Measurements from ENCODE around the gene PRAMEF1.
A peak's percentile ranks its signal among the peaks of the same experiment; 100 is the strongest.
"Not testable (repeated sequence)": the region's sequence is repeated elsewhere in the genome, so short reads cannot be mapped to it uniquely, and the experiment has no call there.

The PRAMEF1 gene

DNA sequence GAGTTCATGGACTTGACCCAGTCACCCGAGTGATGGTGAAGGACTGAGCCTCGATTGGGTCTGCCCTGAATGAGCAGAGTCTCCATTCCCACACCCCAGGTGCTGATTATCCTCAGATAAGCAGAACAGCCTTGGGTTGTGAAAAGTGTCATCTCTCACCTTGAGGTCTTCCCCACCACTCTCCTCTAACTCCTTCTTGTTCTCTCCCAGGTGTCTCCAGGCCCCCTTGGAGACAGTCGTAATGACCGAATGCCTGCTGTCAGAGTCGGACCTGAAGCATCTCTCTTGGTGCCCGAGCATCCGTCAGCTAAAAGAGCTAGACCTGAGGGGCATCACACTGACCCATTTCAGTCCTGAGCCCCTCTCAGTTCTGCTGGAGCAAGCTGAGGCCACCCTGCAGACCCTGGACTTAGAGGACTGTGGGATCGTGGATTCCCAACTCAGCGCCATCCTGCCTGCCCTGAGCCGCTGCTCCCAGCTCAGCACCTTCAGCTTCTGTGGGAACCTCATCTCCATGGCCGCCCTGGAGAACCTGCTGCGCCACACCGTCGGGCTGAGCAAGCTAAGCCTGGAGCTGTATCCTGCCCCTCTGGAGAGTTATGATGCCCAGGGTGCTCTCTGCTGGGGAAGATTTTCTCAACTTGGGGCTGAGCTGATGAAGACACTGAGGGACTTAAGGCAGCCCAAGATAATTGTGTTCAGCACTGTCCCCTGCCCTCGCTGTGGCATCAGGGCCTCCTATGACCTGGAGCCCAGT, 14.2 kb upstream of the PRAMEF1 start:
- H3K27ac ChIP-seq (replicated peaks) = no peak overlapping the region
- TF ChIP-seq SPI1 (IDR thresholded peaks at IDR 0.05; ENCODE audit: borderline replicate concordance, low read depth) = no peak
- TF ChIP-seq, protein P1, sequence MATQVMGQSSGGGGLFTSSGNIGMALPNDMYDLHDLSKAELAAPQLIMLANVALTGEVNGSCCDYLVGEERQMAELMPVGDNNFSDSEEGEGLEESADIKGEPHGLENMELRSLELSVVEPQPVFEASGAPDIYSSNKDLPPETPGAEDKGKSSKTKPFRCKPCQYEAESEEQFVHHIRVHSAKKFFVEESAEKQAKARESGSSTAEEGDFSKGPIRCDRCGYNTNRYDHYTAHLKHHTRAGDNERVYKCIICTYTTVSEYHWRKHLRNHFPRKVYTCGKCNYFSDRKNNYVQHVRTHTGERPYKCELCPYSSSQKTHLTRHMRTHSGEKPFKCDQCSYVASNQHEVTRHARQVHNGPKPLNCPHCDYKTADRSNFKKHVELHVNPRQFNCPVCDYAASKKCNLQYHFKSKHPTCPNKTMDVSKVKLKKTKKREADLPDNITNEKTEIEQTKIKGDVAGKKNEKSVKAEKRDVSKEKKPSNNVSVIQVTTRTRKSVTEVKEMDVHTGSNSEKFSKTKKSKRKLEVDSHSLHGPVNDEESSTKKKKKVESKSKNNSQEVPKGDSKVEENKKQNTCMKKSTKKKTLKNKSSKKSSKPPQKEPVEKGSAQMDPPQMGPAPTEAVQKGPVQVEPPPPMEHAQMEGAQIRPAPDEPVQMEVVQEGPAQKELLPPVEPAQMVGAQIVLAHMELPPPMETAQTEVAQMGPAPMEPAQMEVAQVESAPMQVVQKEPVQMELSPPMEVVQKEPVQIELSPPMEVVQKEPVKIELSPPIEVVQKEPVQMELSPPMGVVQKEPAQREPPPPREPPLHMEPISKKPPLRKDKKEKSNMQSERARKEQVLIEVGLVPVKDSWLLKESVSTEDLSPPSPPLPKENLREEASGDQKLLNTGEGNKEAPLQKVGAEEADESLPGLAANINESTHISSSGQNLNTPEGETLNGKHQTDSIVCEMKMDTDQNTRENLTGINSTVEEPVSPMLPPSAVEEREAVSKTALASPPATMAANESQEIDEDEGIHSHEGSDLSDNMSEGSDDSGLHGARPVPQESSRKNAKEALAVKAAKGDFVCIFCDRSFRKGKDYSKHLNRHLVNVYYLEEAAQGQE (IDR thresholded peaks at IDR 0.05; ENCODE audit: insufficient replicate concordance, low read depth) = no peak
- TF ChIP-seq, protein P2, sequence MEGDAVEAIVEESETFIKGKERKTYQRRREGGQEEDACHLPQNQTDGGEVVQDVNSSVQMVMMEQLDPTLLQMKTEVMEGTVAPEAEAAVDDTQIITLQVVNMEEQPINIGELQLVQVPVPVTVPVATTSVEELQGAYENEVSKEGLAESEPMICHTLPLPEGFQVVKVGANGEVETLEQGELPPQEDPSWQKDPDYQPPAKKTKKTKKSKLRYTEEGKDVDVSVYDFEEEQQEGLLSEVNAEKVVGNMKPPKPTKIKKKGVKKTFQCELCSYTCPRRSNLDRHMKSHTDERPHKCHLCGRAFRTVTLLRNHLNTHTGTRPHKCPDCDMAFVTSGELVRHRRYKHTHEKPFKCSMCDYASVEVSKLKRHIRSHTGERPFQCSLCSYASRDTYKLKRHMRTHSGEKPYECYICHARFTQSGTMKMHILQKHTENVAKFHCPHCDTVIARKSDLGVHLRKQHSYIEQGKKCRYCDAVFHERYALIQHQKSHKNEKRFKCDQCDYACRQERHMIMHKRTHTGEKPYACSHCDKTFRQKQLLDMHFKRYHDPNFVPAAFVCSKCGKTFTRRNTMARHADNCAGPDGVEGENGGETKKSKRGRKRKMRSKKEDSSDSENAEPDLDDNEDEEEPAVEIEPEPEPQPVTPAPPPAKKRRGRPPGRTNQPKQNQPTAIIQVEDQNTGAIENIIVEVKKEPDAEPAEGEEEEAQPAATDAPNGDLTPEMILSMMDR (IDR thresholded peaks at IDR 0.05; ENCODE audit: insufficient read depth, low read length) = no peak
- TF ChIP-seq POLR2AphosphoS5 (IDR thresholded peaks at IDR 0.05; ENCODE audit: low read depth) = no peak
- TF ChIP-seq GABPA (IDR thresholded peaks at IDR 0.05; ENCODE audit: low read depth) = no peak
- no peak overlapping the region for H3K4me3 ChIP-seq (replicated peaks; ENCODE audit: insufficient read depth, low read length)
- H3K27me3 ChIP-seq (ENCODE audit: insufficient read depth, poor library complexity, severe bottlenecking) = no peaks in the 10 kb centered on the region
- DNase-seq (ENCODE audit: low read depth in 1 of 2, low spot score in 1 of 2) = no peak

DNA sequence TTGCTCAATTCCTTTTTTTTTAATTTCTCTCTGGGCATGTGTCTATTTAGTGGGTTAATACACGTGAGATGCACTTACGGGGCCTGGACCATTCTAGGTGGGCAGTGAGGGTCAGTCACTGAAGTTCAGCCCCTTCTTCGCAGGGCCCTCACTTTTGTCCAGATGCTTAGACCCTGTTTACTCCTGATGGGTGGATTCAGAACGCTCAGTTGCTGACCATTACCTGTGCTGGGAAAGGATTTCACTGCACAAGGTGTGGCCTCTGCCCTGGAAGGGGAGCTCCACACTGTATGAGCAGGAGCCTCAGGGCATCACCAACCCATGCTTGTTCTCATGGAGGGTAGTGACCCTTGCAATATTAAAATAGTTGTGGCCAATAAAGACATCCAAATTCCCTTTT, 13.1 kb upstream of the PRAMEF1 start:
- no peak for DNase-seq (ENCODE audit: low read depth in 1 of 2, low spot score in 1 of 2)
- H3K27me3 ChIP-seq (ENCODE audit: insufficient read depth, poor library complexity, severe bottlenecking) = no peaks in the 10 kb centered on the region

DNA sequence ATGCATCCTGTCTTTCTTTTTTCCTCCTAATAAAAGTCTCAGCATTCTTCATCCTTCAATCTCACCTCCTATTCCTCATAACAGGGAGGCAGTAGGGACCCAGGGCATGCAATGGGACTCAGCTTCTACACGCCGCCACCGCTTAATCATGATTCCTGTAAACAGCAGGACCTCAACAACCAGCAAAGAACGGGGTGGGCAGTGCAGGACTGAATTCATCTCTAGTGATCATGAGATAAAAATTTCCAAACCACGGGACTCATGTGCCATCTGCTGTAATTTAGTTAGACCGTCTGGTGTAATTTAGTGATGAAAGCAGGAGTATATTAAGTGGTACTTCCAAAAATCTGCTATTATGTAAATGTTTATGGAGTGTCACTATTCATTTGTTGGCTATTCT, 12.3 kb upstream of the PRAMEF1 start:
- TF ChIP-seq, protein P2 (IDR thresholded peaks at IDR 0.05; ENCODE audit: insufficient read depth, low read length) = no peak
- no peak for TF ChIP-seq POLR2AphosphoS5 (IDR thresholded peaks at IDR 0.05; ENCODE audit: low read depth)
- no peak for TF ChIP-seq SPI1 (IDR thresholded peaks at IDR 0.05; ENCODE audit: borderline replicate concordance, low read depth)
- TF ChIP-seq GABPA (IDR thresholded peaks at IDR 0.05; ENCODE audit: low read depth) = no peak
- H3K4me3 ChIP-seq (replicated peaks; ENCODE audit: insufficient read depth, low read length) = no peak overlapping the region
- no peak overlapping the region for H3K27ac ChIP-seq (replicated peaks)
- no peak for DNase-seq (ENCODE audit: low read depth in 1 of 2, low spot score in 1 of 2)
- no peaks in the 10 kb centered on the region for H3K27me3 ChIP-seq (ENCODE audit: insufficient read depth, poor library complexity, severe bottlenecking)

More for the DNA sequence above, 13.1 kb upstream of the PRAMEF1 start:
- Histone ChIP-seq H3K4me3 (replicated peaks; ENCODE audit: insufficient read depth, low read length) (no peak overlapping the region), H3K27ac (replicated peaks) (no peak overlapping the region)
- TF ChIP-seq GABPA (IDR thresholded peaks at IDR 0.05; ENCODE audit: low read depth) (no peak), POLR2AphosphoS5 (IDR thresholded peaks at IDR 0.05; ENCODE audit: low read depth) (no peak), SPI1 (IDR thresholded peaks at IDR 0.05; ENCODE audit: borderline replicate concordance, low read depth) (no peak)
- TF ChIP-seq, protein P1 (IDR thresholded peaks at IDR 0.05; ENCODE audit: insufficient replicate concordance, low read depth) = no peak

DNA sequence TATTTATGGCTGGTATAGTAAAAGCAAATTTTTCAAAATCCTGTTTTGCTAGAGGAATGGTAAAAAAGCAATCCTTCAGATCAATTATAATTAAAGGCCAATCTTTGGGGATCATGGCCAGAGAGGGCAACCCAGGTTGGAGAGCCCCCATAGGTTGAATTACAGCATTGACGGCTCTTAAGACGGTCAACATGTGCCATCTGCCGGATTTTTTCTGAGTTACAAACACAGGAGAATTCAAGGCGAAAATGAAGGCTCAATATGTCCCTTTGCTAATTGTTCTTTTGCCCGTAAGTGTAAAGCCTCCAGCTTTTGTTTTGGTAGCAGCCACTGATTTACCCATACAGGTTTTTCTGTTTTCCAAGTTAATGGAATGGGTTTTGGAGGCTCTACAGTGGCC, 9.7 kb upstream of the PRAMEF1 start:
- not testable (repeated sequence) for H3K4me3 ChIP-seq (replicated peaks; ENCODE audit: insufficient read depth, low read length); H3K27me3 ChIP-seq (ENCODE audit: insufficient read depth, poor library complexity, severe bottlenecking); H3K27ac ChIP-seq (replicated peaks); DNase-seq (ENCODE audit: low read depth in 1 of 2, low spot score in 1 of 2)

DNA sequence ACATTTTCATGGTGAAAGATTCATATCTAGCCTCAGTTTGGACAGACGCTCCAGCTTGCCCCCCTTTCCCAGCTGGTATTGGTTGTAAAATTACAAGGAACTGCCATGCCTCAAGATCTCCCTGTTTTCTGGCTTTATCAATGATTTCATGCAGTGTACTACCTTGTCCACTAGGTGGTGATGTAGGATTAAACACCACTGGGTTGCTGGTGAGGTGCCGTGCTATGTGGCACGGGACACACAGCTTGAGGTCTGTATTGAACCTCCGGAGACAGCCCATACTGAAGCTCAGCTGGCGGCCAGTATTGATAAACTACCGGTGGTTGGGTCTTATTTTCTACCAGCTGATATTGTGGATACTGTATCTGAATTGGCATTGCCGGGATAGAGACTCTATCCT, 7.4 kb upstream of the PRAMEF1 start:
- not testable (repeated sequence) for H3K27ac ChIP-seq (replicated peaks); H3K27me3 ChIP-seq (ENCODE audit: insufficient read depth, poor library complexity, severe bottlenecking); H3K4me3 ChIP-seq (replicated peaks; ENCODE audit: insufficient read depth, low read length)
- DNase-seq (ENCODE audit: low read depth in 1 of 2, low spot score in 1 of 2) = peak in 1 of 2 experiments; percentile 39

DNA sequence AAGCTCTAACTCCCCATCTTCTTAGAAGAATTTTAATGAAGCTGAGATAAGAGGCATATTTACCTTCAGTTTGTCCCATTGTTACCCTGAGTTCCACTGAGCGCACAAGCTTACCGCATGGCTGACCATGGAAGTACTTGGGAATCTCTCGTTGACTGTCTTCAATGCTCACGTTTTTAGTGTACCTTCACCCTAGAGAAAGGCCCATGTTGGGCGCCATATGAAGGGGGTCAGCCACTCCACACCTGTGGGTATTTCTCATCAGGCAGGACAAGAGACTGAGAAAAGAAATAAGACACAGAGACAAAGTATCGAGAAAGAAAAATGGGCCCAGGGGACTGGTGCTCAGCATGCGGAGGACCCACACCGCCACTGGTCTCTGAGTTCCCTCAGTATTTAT, 6.5 kb upstream of the PRAMEF1 start:
- not testable (repeated sequence) for H3K27me3 ChIP-seq (ENCODE audit: insufficient read depth, poor library complexity, severe bottlenecking); H3K27ac ChIP-seq (replicated peaks); DNase-seq (ENCODE audit: low read depth in 1 of 2, low spot score in 1 of 2); H3K4me3 ChIP-seq (replicated peaks; ENCODE audit: insufficient read depth, low read length)

Data from HL-60 (cell line).